HCT116 (cell line): ENCODE data around the gene PODNL1. TPM values are rescaled to one million over a fixed set of nuclear protein-coding genes. Genes with fewer than 3 reads are reported as not detected.

ENCODE experiments used
- ATAC-seq: fragments of 200-7000 bp; cut with Tn5 transposase; 2 replicates; pipeline ENCODE4 v1.9.1; 2020; ENCODE audit warnings: mild to moderate bottlenecking, moderate library complexity
- BruUV-seq: library from RNA; stranded (reverse); fragments of 400-500 nt; replicated peaks from 2 replicates; lab custom pipeline; 2021; lab: Mats Ljungman, UMichigan
- CTCF ChIA-PET: fragments of 300-600 bp; sonication (Branson Sonifier 250); formaldehyde crosslinking; loops from one replicate; lab custom pipeline; 2021; ENCODE audit warnings: antibody characterized with exemption; lab: Charles Lee
- POLR2A ChIA-PET: fragments of 300-600, 350-600 bp; sonication (Branson Sonifier 250); formaldehyde crosslinking; loops from one replicate; lab custom pipeline; 2021; ENCODE audit warnings: antibody characterized with exemption; lab: Charles Lee
- RAD21 ChIA-PET, 2 experiments: fragments of 300-600 bp; sonication (Branson Sonifier 250); formaldehyde crosslinking; loops; one replicate each; lab custom pipeline; 2023; ENCODE audit warnings: low total read pairs in 2 of 2; ENCODE audit not compliant: uncharacterized antibody in 2 of 2, unreplicated experiment in 2 of 2, low non-redundant PET in 1 of 2; lab: Charles Lee
- DNase-seq: peaks from one replicate; pipeline ENCODE4 v3.0.0-alpha.2; 2010; ENCODE audit warnings: low read depth, low spot score
- H2AFZ ChIP-seq: fragments of 200-600 bp; shearing (Covaris generic), sonication (generic); 2 replicates; pipeline ENCODE4 v1.6.1; 2017; ENCODE audit warnings: low read depth, mixed run types, mixed read lengths, antibody characterized with exemption, low read length; ENCODE audit not compliant: poor library complexity, severe bottlenecking
- H3K27ac ChIP-seq: 2 replicates; pipeline ENCODE4 v1.5.1; 2012; ENCODE audit warnings: low read depth, low read length
- H3K27me3 ChIP-seq: fragments of 200-600 bp; sonication (generic); 2 replicates; pipeline ENCODE4 v1.6.1; 2016; ENCODE audit warnings: mixed run types, low read length, mixed read lengths; ENCODE audit not compliant: insufficient read depth
- H3K36me3 ChIP-seq, 2 experiments: fragments of 200-500 bp in 1 of 2; fragments of 200-600 bp in 1 of 2; sonication (Bioruptor generic) in 1 of 2; sonication (generic) in 1 of 2; 2 replicates each; pipeline versions ENCODE4 v1.5.1 to v1.6.1; 2014 to 2016; ENCODE audit warnings: low read length in 2 of 2, inconsistent platforms in 1 of 2, mixed read lengths in 1 of 2, mixed run types in 1 of 2; ENCODE audit not compliant: insufficient read depth in 2 of 2, control insufficient read depth in 1 of 2
- H3K4me1 ChIP-seq, 2 experiments: fragments of 200-600 bp in 1 of 2; sonication (generic) in 1 of 2; 2 replicates each; pipeline versions ENCODE4 v1.5.1 to v1.6.1; 2012 to 2017; ENCODE audit warnings: low read length in 2 of 2, inconsistent platforms in 1 of 2, mild to moderate bottlenecking in 1 of 2, mixed read lengths in 1 of 2, mixed run types in 1 of 2, moderate library complexity in 1 of 2; ENCODE audit not compliant: insufficient read depth in 2 of 2, control insufficient read depth in 1 of 2
- H3K4me2 ChIP-seq: fragments of 200-600 bp; sonication (generic); 2 replicates; pipeline ENCODE4 v1.6.1; 2017; ENCODE audit warnings: mixed run types, low read length, mixed read lengths
- H3K4me3 ChIP-seq, 2 experiments: fragments of 200-600 bp in 1 of 2; sonication (generic) in 1 of 2; replicated peaks in 1 of 2; 2 replicates each; pipeline ENCODE4 v1.5.1; 2011 to 2016; ENCODE audit warnings: low read length in 2 of 2, control low read depth in 1 of 2, low read depth in 1 of 2, mild to moderate bottlenecking in 1 of 2, mixed read lengths in 1 of 2, mixed run types in 1 of 2
- H3K79me2 ChIP-seq: fragments of 200-600 bp; sonication (generic); 2 replicates; pipeline ENCODE4 v1.6.1; 2017; ENCODE audit warnings: mild to moderate bottlenecking, mixed run types, low read length, moderate library complexity, mixed read lengths; ENCODE audit not compliant: insufficient read depth
- H3K9ac ChIP-seq: fragments of 200-600 bp; sonication (generic); 2 replicates; pipeline ENCODE4 v1.6.1; 2016; ENCODE audit warnings: low read length, mixed read lengths
- H3K9me2 ChIP-seq: fragments of 200-600 bp; sonication (generic), shearing (Covaris generic); 2 replicates; pipeline ENCODE4 v1.6.1; 2017; ENCODE audit warnings: mixed run types, mild to moderate bottlenecking, moderate library complexity; ENCODE audit not compliant: insufficient read depth
- H3K9me3 ChIP-seq, 2 experiments: fragments of 200-500 bp in 1 of 2; fragments of 200-600 bp in 1 of 2; sonication (Bioruptor generic) in 1 of 2; sonication (generic) in 1 of 2; 2 replicates each; pipeline ENCODE4 v1.6.1; 2014 to 2017; ENCODE audit warnings: low read length in 2 of 2, mixed read lengths in 2 of 2, inconsistent platforms in 1 of 2, low read depth in 1 of 2, mild to moderate bottlenecking in 1 of 2, mixed run types in 1 of 2, moderate library complexity in 1 of 2; ENCODE audit not compliant: control insufficient read depth in 1 of 2, insufficient read depth in 1 of 2
- H4K20me1 ChIP-seq: fragments of 200-600 bp; sonication (generic), shearing (Covaris generic); 2 replicates; pipeline ENCODE4 v1.6.1; 2017; ENCODE audit warnings: mixed run types, mild to moderate bottlenecking, moderate library complexity; ENCODE audit not compliant: insufficient read depth
- CEBPB ChIP-seq: IDR thresholded peaks from 2 replicates; pipeline ENCODE4 v1.6.1; 2012; ENCODE audit warnings: low read depth
- EZH2 ChIP-seq: fragments of 200-600 bp; sonication (generic); IDR thresholded peaks from 2 replicates; pipeline ENCODE4 v1.6.1; 2017; ENCODE audit warnings: antibody characterized with exemption, mixed run types
- MAX ChIP-seq: IDR thresholded peaks from 2 replicates; pipeline ENCODE4 v1.6.1; 2012
- POLR2A ChIP-seq: IDR thresholded peaks from 2 replicates; pipeline ENCODE4 v1.7.0; 2011; ENCODE audit warnings: borderline replicate concordance; ENCODE audit not compliant: insufficient read depth, insufficient read length; ENCODE audit errors: extremely low read depth
- REST ChIP-seq: IDR thresholded peaks from 2 replicates; pipeline ENCODE4 v1.6.1; 2012; ENCODE audit warnings: low read depth
- SRF ChIP-seq: IDR thresholded peaks from 2 replicates; pipeline ENCODE4 v1.6.1; 2012; ENCODE audit warnings: low read depth
- intact Hi-C: fragments of 100-400 bp; cut with micrococcal nuclease; formaldehyde crosslinking; loops from 2 replicates; pipeline ENCODE4 v1.10.0; 2022
- total RNA-seq: library from RNA; stranded (reverse); gene quantifications from one replicate; pipeline ENCODE4 v1.2.1, GENCODE V29; 2021; ENCODE audit not compliant: unreplicated experiment

PODNL1 gene
- total RNA-seq, 1 experiment from 2014 or later, result 0.71 TPM

- ChIA-PET RAD21 (no interaction called here), CTCF (no interaction called here), POLR2A (no interaction called here)
- no peaks in the 10 kb centered on the region for H3K9me2 ChIP-seq
- H3K27me3 ChIP-seq, result no peaks in the 10 kb centered on the region
- H3K4me3 ChIP-seq, result no peak overlapping the region
- H3K36me3 ChIP-seq, result no peaks in the 10 kb centered on the region
- H3K79me2 ChIP-seq, result no peaks in the 10 kb centered on the region
- no peak overlapping the region for H3K4me2 ChIP-seq
- no peaks in the 10 kb centered on the region for H4K20me1 ChIP-seq
- H2AFZ ChIP-seq, result no peak overlapping the region
- H3K4me1 ChIP-seq, result no peaks in the 10 kb centered on the region
- BruUV-seq, result no TSS peak
- H3K27ac ChIP-seq, result no peak overlapping the region
- TF ChIP-seq POLR2A, result no peak
- no peak for TF ChIP-seq SRF
- no peak for TF ChIP-seq CEBPB
- no peak for TF ChIP-seq REST
- no peak for TF ChIP-seq EZH2
- no peak for TF ChIP-seq MAX
- no peaks in the 10 kb centered on the region for H3K9me3 ChIP-seq
- DNase-seq, result no peak
- no peak overlapping the region for H3K9ac ChIP-seq
- ATAC-seq, result no peak
- intact Hi-C loops, result no loop called here
These were observed 527 bp downstream of the PODNL1 start for GRCh38 chr19:13937479-13938300.
